OCI-LY1 (cell line): Measurements from ENCODE around the gene LDLRAD4.

ENCODE experiments used
- H2AFZ ChIP-seq: fragments of 200-600 bp; sonication (generic), shearing (Covaris generic); 2 replicates; pipeline ENCODE4 v1.6.0; 2014; ENCODE audit warnings: antibody characterized with exemption, mild to moderate bottlenecking, low read length
- H3F3A ChIP-seq: fragments of 200-600 bp; sonication (generic), shearing (Covaris generic); 2 replicates; pipeline ENCODE4 v1.6.0; 2014; ENCODE audit warnings: mild to moderate bottlenecking, antibody characterized with exemption, low read length, moderate library complexity; ENCODE audit not compliant: insufficient read depth
- H3K27ac ChIP-seq: fragments of 200-600 bp; sonication (generic); 2 replicates; pipeline ENCODE4 v1.5.1; 2014; ENCODE audit warnings: low read length, mixed run types, mild to moderate bottlenecking, low read depth; ENCODE audit not compliant: poor library complexity, severe bottlenecking
- H3K27me3 ChIP-seq: fragments of 200-600 bp; sonication (generic); 2 replicates; pipeline ENCODE4 v1.6.0; 2014; ENCODE audit warnings: antibody characterized with exemption, mild to moderate bottlenecking, low read length, moderate library complexity; ENCODE audit not compliant: insufficient read depth
- H3K36me3 ChIP-seq: fragments of 200-600 bp; sonication (generic); 2 replicates; pipeline ENCODE4 v1.6.1; 2014; ENCODE audit warnings: mild to moderate bottlenecking, antibody characterized with exemption, low read length, moderate library complexity, mixed read lengths; ENCODE audit not compliant: insufficient read depth
- H3K4me1 ChIP-seq: fragments of 200-600 bp; sonication (generic); 2 replicates; pipeline ENCODE4 v1.5.1; 2014; ENCODE audit warnings: mild to moderate bottlenecking, low read length, moderate library complexity; ENCODE audit not compliant: insufficient read depth, severe bottlenecking
- H3K4me2 ChIP-seq: fragments of 200-600 bp; sonication (generic), shearing (Covaris generic); 2 replicates; pipeline ENCODE4 v1.6.1; 2014; ENCODE audit warnings: low read length
- H3K4me3 ChIP-seq: fragments of 200-600 bp; sonication (generic); 2 replicates; pipeline ENCODE4 v1.5.1; 2014; ENCODE audit warnings: low read length, low read depth, mild to moderate bottlenecking, mixed read lengths; ENCODE audit not compliant: poor library complexity, severe bottlenecking
- H3K79me2 ChIP-seq: fragments of 200-600 bp; shearing (Covaris generic); 2 replicates; pipeline ENCODE4 v1.6.1; 2016; ENCODE audit warnings: mixed run types, low read length, mixed read lengths; ENCODE audit not compliant: insufficient read depth
- H3K9ac ChIP-seq: fragments of 200-600 bp; sonication (generic), shearing (Covaris generic); 2 replicates; pipeline ENCODE4 v1.6.1; 2014; ENCODE audit warnings: mild to moderate bottlenecking, low read length, mixed read lengths
- H3K9me2 ChIP-seq: fragments of 200-600 bp; sonication (generic), shearing (Covaris generic); 2 replicates; pipeline ENCODE4 v1.6.1; 2014; ENCODE audit warnings: low read depth, mild to moderate bottlenecking, low read length, mixed read lengths
- H3K9me3 ChIP-seq: fragments of 200-600 bp; shearing (Covaris generic); 2 replicates; pipeline ENCODE4 v1.6.1; 2014; ENCODE audit warnings: low read length, mixed read lengths
- H4K20me1 ChIP-seq: fragments of 200-600 bp; sonication (generic), shearing (Covaris generic); 2 replicates; pipeline ENCODE4 v1.6.0; 2016; ENCODE audit warnings: mild to moderate bottlenecking, low read length; ENCODE audit not compliant: insufficient read depth
- EZH2 ChIP-seq: fragments of 200-600 bp; sonication (generic), shearing (Covaris generic); IDR thresholded peaks from 2 replicates; pipeline ENCODE4 v1.8.0; 2017; ENCODE audit warnings: borderline replicate concordance, mixed run types, mild to moderate bottlenecking, antibody characterized with exemption, low read length, moderate library complexity, mixed read lengths
- TF ChIP-seq, protein P1 (sequence below): fragments of 200-600 bp; sonication (generic), shearing (Covaris generic); IDR thresholded peaks from 2 replicates; pipeline ENCODE4 v1.5.1; 2017; ENCODE audit warnings: mild to moderate bottlenecking, antibody characterized with exemption, low read length, moderate library complexity, mixed read lengths

The LDLRAD4 gene

DNA sequence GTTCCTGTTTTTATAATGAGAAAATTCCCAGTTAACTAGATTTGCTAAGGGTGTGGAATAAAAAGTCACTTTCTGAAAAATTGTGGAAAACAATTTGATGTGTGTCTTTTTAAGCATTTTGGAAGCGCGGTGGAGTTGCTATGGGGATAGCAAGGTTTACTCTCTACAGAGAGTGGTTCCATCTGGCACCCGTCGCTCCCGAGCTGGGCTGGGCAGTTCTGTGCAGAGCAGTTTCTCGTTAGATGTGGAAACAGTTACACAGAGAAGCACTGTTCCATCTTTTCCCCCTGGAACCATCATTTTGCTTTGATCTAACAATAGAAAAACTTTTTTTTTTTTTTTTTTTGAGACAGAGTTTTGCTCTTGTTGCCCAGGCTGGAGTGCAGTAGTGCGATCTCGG is 17.4 kb downstream of the LDLRAD4 start:
- H3K9ac ChIP-seq = no peak overlapping the region
- no peaks in the 10 kb centered on the region for H3K9me3 ChIP-seq
- no peaks in the 10 kb centered on the region for H4K20me1 ChIP-seq
- TF ChIP-seq, protein P1, sequence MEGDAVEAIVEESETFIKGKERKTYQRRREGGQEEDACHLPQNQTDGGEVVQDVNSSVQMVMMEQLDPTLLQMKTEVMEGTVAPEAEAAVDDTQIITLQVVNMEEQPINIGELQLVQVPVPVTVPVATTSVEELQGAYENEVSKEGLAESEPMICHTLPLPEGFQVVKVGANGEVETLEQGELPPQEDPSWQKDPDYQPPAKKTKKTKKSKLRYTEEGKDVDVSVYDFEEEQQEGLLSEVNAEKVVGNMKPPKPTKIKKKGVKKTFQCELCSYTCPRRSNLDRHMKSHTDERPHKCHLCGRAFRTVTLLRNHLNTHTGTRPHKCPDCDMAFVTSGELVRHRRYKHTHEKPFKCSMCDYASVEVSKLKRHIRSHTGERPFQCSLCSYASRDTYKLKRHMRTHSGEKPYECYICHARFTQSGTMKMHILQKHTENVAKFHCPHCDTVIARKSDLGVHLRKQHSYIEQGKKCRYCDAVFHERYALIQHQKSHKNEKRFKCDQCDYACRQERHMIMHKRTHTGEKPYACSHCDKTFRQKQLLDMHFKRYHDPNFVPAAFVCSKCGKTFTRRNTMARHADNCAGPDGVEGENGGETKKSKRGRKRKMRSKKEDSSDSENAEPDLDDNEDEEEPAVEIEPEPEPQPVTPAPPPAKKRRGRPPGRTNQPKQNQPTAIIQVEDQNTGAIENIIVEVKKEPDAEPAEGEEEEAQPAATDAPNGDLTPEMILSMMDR = no peak
- TF ChIP-seq EZH2 = no peak
- H3F3A ChIP-seq = no peaks in the 10 kb centered on the region
- no peak overlapping the region for H3K4me2 ChIP-seq
- no peak overlapping the region for H3K4me3 ChIP-seq
- no peaks in the 10 kb centered on the region for H3K79me2 ChIP-seq
- H3K9me2 ChIP-seq = no peaks in the 10 kb centered on the region
- no peaks in the 10 kb centered on the region for H3K36me3 ChIP-seq
- no peak overlapping the region for H3K27ac ChIP-seq
- H3K4me1 ChIP-seq = no peaks in the 10 kb centered on the region
- H2AFZ ChIP-seq = no peak overlapping the region
- H3K27me3 ChIP-seq = peaks cover 42% of the 10 kb centered on the region

DNA sequence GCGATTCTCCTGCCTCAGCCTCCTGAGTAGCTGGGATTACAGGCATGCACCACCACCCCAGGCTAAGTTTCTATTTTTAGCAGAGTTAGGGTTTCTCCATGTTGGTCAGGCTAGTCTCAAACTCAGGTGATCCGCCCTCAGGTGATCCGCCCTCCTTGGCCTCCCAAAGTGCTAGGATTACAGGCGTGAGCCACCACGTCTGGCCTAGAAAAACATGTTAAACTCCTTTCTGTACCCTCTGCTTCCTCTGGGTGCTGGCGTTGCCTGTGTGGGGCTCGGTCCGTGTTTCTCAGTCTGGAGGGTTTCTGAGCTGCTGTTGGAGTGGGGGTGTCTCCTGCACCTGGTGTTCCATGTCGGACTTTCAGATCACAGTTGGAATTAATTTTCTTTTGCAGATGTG is 17.9 kb downstream of the LDLRAD4 start:
- no peak overlapping the region for H3K9ac ChIP-seq
- no peak overlapping the region for H2AFZ ChIP-seq
- H3K27me3 ChIP-seq = peaks cover 42% of the 10 kb centered on the region
- no peaks in the 10 kb centered on the region for H3K79me2 ChIP-seq
- no peaks in the 10 kb centered on the region for H3F3A ChIP-seq
- no peak overlapping the region for H3K4me3 ChIP-seq
- H3K9me3 ChIP-seq = no peaks in the 10 kb centered on the region
- no peak overlapping the region for H3K4me2 ChIP-seq
- TF ChIP-seq, protein P1 = no peak
- no peak for TF ChIP-seq EZH2
- no peaks in the 10 kb centered on the region for H3K9me2 ChIP-seq
- H4K20me1 ChIP-seq = no peaks in the 10 kb centered on the region
- H3K36me3 ChIP-seq = no peaks in the 10 kb centered on the region
- H3K27ac ChIP-seq = no peak overlapping the region
- no peaks in the 10 kb centered on the region for H3K4me1 ChIP-seq

DNA sequence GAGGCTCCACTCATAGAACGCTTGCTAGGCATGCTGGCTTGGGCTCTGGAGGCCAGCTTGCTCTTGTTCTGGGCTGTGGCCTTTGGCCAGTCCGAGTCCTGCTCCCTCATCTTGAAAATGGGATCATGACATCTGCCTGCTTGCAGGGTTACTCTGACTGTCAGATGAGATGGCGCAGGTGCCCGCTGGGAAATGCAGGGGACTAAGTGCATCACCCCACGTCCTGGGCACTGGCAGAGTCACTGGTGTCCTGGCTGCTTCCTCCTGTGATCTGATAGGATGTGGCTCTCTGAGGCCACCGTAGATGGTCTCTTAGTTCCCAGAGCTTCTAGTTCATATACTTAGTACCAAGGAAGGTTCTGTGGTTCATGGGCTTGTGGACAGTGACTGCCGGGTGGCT is 18.5 kb downstream of the LDLRAD4 start:
- no peaks in the 10 kb centered on the region for H3F3A ChIP-seq
- no peaks in the 10 kb centered on the region for H3K9me3 ChIP-seq
- no peaks in the 10 kb centered on the region for H3K9me2 ChIP-seq
- H4K20me1 ChIP-seq = no peaks in the 10 kb centered on the region
- H3K27ac ChIP-seq = no peak overlapping the region
- no peak overlapping the region for H3K4me2 ChIP-seq
- no peak overlapping the region for H2AFZ ChIP-seq
- no peak overlapping the region for H3K9ac ChIP-seq
- H3K4me1 ChIP-seq = no peaks in the 10 kb centered on the region
- H3K79me2 ChIP-seq = no peaks in the 10 kb centered on the region
- no peak overlapping the region for H3K4me3 ChIP-seq
- H3K36me3 ChIP-seq = no peaks in the 10 kb centered on the region
- no peak for TF ChIP-seq EZH2
- TF ChIP-seq, protein P1 = no peak
- peaks cover 42% of the 10 kb centered on the region for H3K27me3 ChIP-seq
